H1 (cell line): ENCODE results near the gene KIAA1671. TPM values are rescaled to one million over a fixed set of nuclear protein-coding genes. Genes with fewer than 3 reads are reported as not detected.

ENCODE experiments used
- CTCF ChIA-PET: fragments of 300-600 bp; sonication (Branson Sonifier 250); formaldehyde crosslinking; loops from one replicate; lab custom pipeline; 2021; ENCODE audit not compliant: partially characterized antibody; lab: Charles Lee
- POLR2A ChIA-PET: fragments of 300-600 bp; sonication (Branson Sonifier 250); formaldehyde crosslinking; loops from one replicate; lab custom pipeline; 2021; ENCODE audit warnings: inconsistent platforms; ENCODE audit not compliant: partially characterized antibody; lab: Charles Lee
- DNase-seq, 2 experiments: peaks; one replicate each; pipeline versions ENCODE4 v3.0.0 to v3.0.0-alpha.2; 2010 to 2022; ENCODE audit warnings: low spot score in 2 of 2, low read depth in 1 of 2, mixed read lengths in 1 of 2
- FAIRE-seq: peaks from 2 replicates; lab custom pipeline; 2011; peaks lifted over from hg19 to GRCh38; lab: Jason Lieb, UNC
- H2AFZ ChIP-seq: 2 replicates; pipeline ENCODE4 v1.8.1; 2012; ENCODE audit warnings: low read length, inconsistent platforms
- H2AK5ac ChIP-seq: 2 replicates; pipeline ENCODE4 v1.6.1; 2013; ENCODE audit warnings: low read depth, low read length
- H2BK120ac ChIP-seq: replicated peaks from 2 replicates; pipeline ENCODE3; 2013; ENCODE audit warnings: low read depth, low read length, inconsistent platforms
- H2BK12ac ChIP-seq: 2 replicates; pipeline ENCODE4 v1.6.1; 2013; ENCODE audit warnings: low read depth, low read length
- H2BK15ac ChIP-seq: 2 replicates; pipeline ENCODE4 v1.6.1; 2013; ENCODE audit warnings: low read length
- H2BK20ac ChIP-seq: 2 replicates; pipeline ENCODE4 v1.6.1; 2013; ENCODE audit warnings: low read length
- H2BK5ac ChIP-seq: 2 replicates; pipeline ENCODE4 v1.6.1; 2013; ENCODE audit warnings: low read depth, low read length
- H3K14ac ChIP-seq: 2 replicates; pipeline ENCODE4 v1.6.1; 2013; ENCODE audit warnings: inconsistent platforms; ENCODE audit not compliant: insufficient read length
- H3K18ac ChIP-seq: 2 replicates; pipeline ENCODE4 v1.6.1; 2013; ENCODE audit warnings: low read length; ENCODE audit errors: extremely low read depth
- H3K23ac ChIP-seq: 2 replicates; pipeline ENCODE4 v1.6.1; 2013; ENCODE audit warnings: inconsistent platforms; ENCODE audit not compliant: insufficient read length
- H3K23me2 ChIP-seq: 2 replicates; pipeline ENCODE4 v1.6.1; 2013; ENCODE audit warnings: low read depth, low read length
- H3K27ac ChIP-seq: 2 replicates; pipeline ENCODE4 v1.6.1; 2011; ENCODE audit warnings: low read depth, low read length, inconsistent platforms
- H3K27me3 ChIP-seq, 4 experiments: replicated peaks in 1 of 4; 1 replicate in 1 of 4; 2 replicates in 3 of 4; pipeline versions ENCODE4 v1.6.1 to v1.8.1; 2011 to 2013; ENCODE audit warnings: low read length in 3 of 4, mild to moderate bottlenecking in 3 of 4, inconsistent platforms in 2 of 4, mixed read lengths in 2 of 4, moderate library complexity in 1 of 4; ENCODE audit not compliant: control insufficient read depth in 3 of 4, insufficient read depth in 3 of 4; ENCODE audit errors: extremely low read depth in 1 of 4
- H3K36me3 ChIP-seq, 4 experiments: 2 replicates each; pipeline versions ENCODE4 v1.6.1 to v1.8.1; 2011 to 2013; ENCODE audit warnings: mild to moderate bottlenecking in 4 of 4, low read length in 3 of 4, moderate library complexity in 2 of 4, control low read depth in 1 of 4, inconsistent platforms in 1 of 4; ENCODE audit not compliant: insufficient read depth in 4 of 4, control insufficient read depth in 2 of 4
- H3K4ac ChIP-seq: replicated peaks from 2 replicates; pipeline ENCODE3; 2013; ENCODE audit warnings: low read length, low read depth, mixed read lengths, inconsistent platforms; ENCODE audit not compliant: insufficient read length
- H3K4me1 ChIP-seq, 4 experiments: replicated peaks in 1 of 4; 1 replicate in 1 of 4; 2 replicates in 3 of 4; pipeline versions ENCODE4 v1.6.1 to v1.8.1; 2011 to 2013; ENCODE audit warnings: low read length in 3 of 4, inconsistent platforms in 2 of 4, mixed read lengths in 1 of 4; ENCODE audit not compliant: insufficient read depth in 4 of 4, control insufficient read depth in 3 of 4
- H3K4me2 ChIP-seq, 2 experiments: 2 replicates each; pipeline versions ENCODE4 v1.6.1 to v1.8.1; 2011 to 2013; ENCODE audit warnings: low read depth in 2 of 2, low read length in 2 of 2, control low read depth in 1 of 2, inconsistent platforms in 1 of 2, mild to moderate bottlenecking in 1 of 2; ENCODE audit not compliant: insufficient read depth in 1 of 2
- H3K4me3 ChIP-seq, 4 experiments: fragments of 200-600, 300-600 bp in 1 of 4; sonication (generic), shearing (Covaris generic), sonication (Bioruptor Twin) in 1 of 4; 2 replicates each; pipeline versions ENCODE4 v1.5.1 to v1.8.1; 2011 to 2016; ENCODE audit warnings: low read length in 4 of 4, low read depth in 3 of 4, control low read depth in 2 of 4, inconsistent platforms in 2 of 4, mild to moderate bottlenecking in 2 of 4, mixed read lengths in 1 of 4, moderate library complexity in 1 of 4; ENCODE audit not compliant: insufficient read depth in 2 of 4; ENCODE audit errors: extremely low read depth in 1 of 4
- H3K56ac ChIP-seq: replicated peaks from 2 replicates; pipeline ENCODE3; 2013; ENCODE audit warnings: low read depth, mild to moderate bottlenecking, mixed read lengths, low read length, inconsistent platforms; ENCODE audit not compliant: insufficient read length
- H3K79me1 ChIP-seq: 2 replicates; pipeline ENCODE4 v1.6.1; 2013; ENCODE audit warnings: low read depth, low read length, control low read depth
- H3K79me2 ChIP-seq, 2 experiments: 2 replicates each; pipeline versions ENCODE4 v1.6.1 to v1.8.1; 2012 to 2013; ENCODE audit warnings: low read length in 2 of 2, mild to moderate bottlenecking in 2 of 2, inconsistent platforms in 1 of 2; ENCODE audit not compliant: insufficient read depth in 2 of 2, control insufficient read depth in 1 of 2
- H3K9ac ChIP-seq, 4 experiments: replicated peaks in 1 of 4; 1 replicate in 1 of 4; 2 replicates in 3 of 4; pipeline versions ENCODE4 v1.6.1 to v1.8.1; 2011 to 2013; ENCODE audit warnings: low read depth in 3 of 4, low read length in 3 of 4, control low read depth in 2 of 4, mild to moderate bottlenecking in 2 of 4, moderate library complexity in 2 of 4, inconsistent platforms in 1 of 4; ENCODE audit errors: extremely low read depth in 1 of 4
- H3K9me3 ChIP-seq, 2 experiments: 2 replicates each; pipeline versions ENCODE4 v1.6.1 to v1.8.1; 2012 to 2013; ENCODE audit warnings: mild to moderate bottlenecking in 2 of 2, moderate library complexity in 2 of 2, control low read depth in 1 of 2, inconsistent platforms in 1 of 2, low read depth in 1 of 2, low read length in 1 of 2, mixed read lengths in 1 of 2; ENCODE audit not compliant: insufficient read depth in 2 of 2
- H4K20me1 ChIP-seq, 2 experiments: replicated peaks in 1 of 2; 2 replicates each; pipeline versions ENCODE3 to v1.8.1; 2011 to 2013; ENCODE audit warnings: inconsistent platforms in 2 of 2, low read length in 2 of 2, mild to moderate bottlenecking in 1 of 2; ENCODE audit not compliant: insufficient read depth in 2 of 2, control insufficient read depth in 1 of 2
- H4K5ac ChIP-seq: 2 replicates; pipeline ENCODE4 v1.6.1; 2013; ENCODE audit warnings: low read length, low read depth, mixed read lengths, inconsistent platforms; ENCODE audit not compliant: insufficient read length
- H4K8ac ChIP-seq: 2 replicates; pipeline ENCODE4 v1.8.0; 2013; ENCODE audit warnings: mild to moderate bottlenecking, moderate library complexity, low read length, inconsistent platforms; ENCODE audit not compliant: insufficient read depth; ENCODE audit errors: extremely low read depth
- H4K91ac ChIP-seq: replicated peaks from 2 replicates; pipeline ENCODE3; 2013; ENCODE audit warnings: low read length, mixed read lengths, inconsistent platforms; ENCODE audit not compliant: insufficient read length
- CBX8 ChIP-seq: fragments of 300-800, 300-1000 bp; sonication (generic); IDR thresholded peaks from 2 replicates; pipeline ENCODE4 v1.7.1; 2016; ENCODE audit warnings: low read depth, low read length, borderline replicate concordance
- CTBP2 ChIP-seq: IDR thresholded peaks from 2 replicates; pipeline ENCODE4 v1.7.0; 2011; ENCODE audit warnings: borderline replicate concordance, mild to moderate bottlenecking, moderate library complexity, mixed read lengths, low read length; ENCODE audit not compliant: insufficient read depth, insufficient read length
- GABPA ChIP-seq: IDR thresholded peaks from 2 replicates; pipeline ENCODE4 v1.6.1; 2011; ENCODE audit warnings: mild to moderate bottlenecking, low read length, moderate library complexity, borderline replicate concordance; ENCODE audit not compliant: insufficient read depth
- JUND ChIP-seq: IDR thresholded peaks from 2 replicates; pipeline ENCODE4 v1.6.1; 2011; ENCODE audit warnings: mild to moderate bottlenecking, improper control_type of control experiment, low read length
- RFX5 ChIP-seq: IDR thresholded peaks from 2 replicates; pipeline ENCODE4 v1.6.1; 2011; ENCODE audit warnings: low read depth, low read length, improper control_type of control experiment, borderline replicate concordance
- SIN3A ChIP-seq, 2 experiments: IDR thresholded peaks in 1 of 2; conservative IDR thresholded peaks in 1 of 2; 2 replicates each; pipeline ENCODE4 v1.6.1; 2011 to 2012; ENCODE audit warnings: low read length in 2 of 2, improper control_type of control experiment in 1 of 2, low read depth in 1 of 2, mild to moderate bottlenecking in 1 of 2
- SP2 ChIP-seq: IDR thresholded peaks from 2 replicates; pipeline ENCODE4 v1.6.1; 2012; ENCODE audit warnings: mild to moderate bottlenecking, low read length, inconsistent platforms
- SP4 ChIP-seq: IDR thresholded peaks from 2 replicates; pipeline ENCODE4 v1.6.1; 2012; ENCODE audit warnings: low read length, inconsistent platforms
- TAF1 ChIP-seq: IDR thresholded peaks from 2 replicates; pipeline ENCODE4 v1.6.1; 2011; ENCODE audit warnings: mild to moderate bottlenecking, low read depth, low read length
- TEAD4 ChIP-seq: IDR thresholded peaks from 2 replicates; pipeline ENCODE4 v1.6.1; 2012; ENCODE audit warnings: low read depth, low read length, inconsistent platforms, mixed read lengths
- WGBS, 2 experiments: shearing (Covaris generic) in 1 of 2; methylation state at CpG; one replicate each; pipeline versions ENCODE4 v1.1.6 to v1.1.7; 2013 to 2015; ENCODE audit warnings: low lambda C conversion rate in 2 of 2, mixed read lengths in 2 of 2, inconsistent platforms in 1 of 2, low coverage in 1 of 2, missing lambda C conversion rate in 1 of 2; ENCODE audit not compliant: insufficient replicate concordance in 2 of 2, insufficient coverage in 1 of 2, insufficient read length in 1 of 2; ENCODE audit errors: extremely low coverage in 1 of 2, missing lambda C conversion rate in 1 of 2; 5-methylcytosine and 5-hydroxymethylcytosine counted together
- polyA plus RNA-seq, 7 experiments: library from polyadenylated mRNA; depleted of rRNA in 3 of 7; stranded (reverse) in 5 of 7; unstranded in 2 of 7; fragments of >200 nt in 5 of 7; fragments of 200-250 nt in 2 of 7; gene quantifications; 1 replicate in 5 of 7; 2 replicates in 1 of 7; 4 replicates in 1 of 7; pipeline versions ENCODE4 v1.2.1 to v1.2.3, GENCODE V29; 2011 to 2013; ENCODE audit warnings: missing spikeins in 2 of 7, mixed read lengths in 2 of 7
- total RNA-seq: library from RNA; stranded (reverse); fragmentation: NEBNext Ultra II Directional; extraction: Animal tissue kit (Norgen Biotek cat#: 25700); gene quantifications from 2 replicates; pipeline ENCODE4 v1.2.1, GENCODE V29; 2021

Gene KIAA1671
- total and polyA plus RNA-seq, 2 of the 8 experiments (the other 6 are each of a cell fraction or from before 2014, with no cell fraction given): 6.4 to 23.9 TPM

DNA sequence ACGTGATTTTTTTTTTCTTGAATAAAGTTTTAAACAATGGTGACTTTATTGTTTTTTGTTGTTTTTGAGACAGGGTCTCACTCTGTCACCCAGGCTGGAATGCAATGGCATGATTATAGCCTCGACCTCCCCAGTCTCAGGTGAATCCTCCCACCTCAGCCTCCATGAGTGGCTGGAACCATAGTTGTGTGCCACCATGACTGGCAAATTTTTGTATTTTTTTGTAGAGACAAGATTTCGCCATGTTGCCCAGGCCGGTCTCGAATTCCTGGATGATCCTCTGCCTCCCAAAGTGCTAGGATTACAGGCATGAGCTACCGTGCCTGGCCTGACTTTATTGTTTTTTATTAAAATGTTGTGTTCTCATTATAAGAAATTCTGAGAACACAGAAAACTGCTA, 235.0 kb downstream of the KIAA1671 start:
- no peak for TF ChIP-seq TEAD4
- no peak for TF ChIP-seq CBX8
- no peak for TF ChIP-seq SP4
- no peak for TF ChIP-seq GABPA
- TF ChIP-seq TAF1: no peak
- TF ChIP-seq JUND: no peak
- no peak for TF ChIP-seq CTBP2
- TF ChIP-seq SP2: no peak
- TF ChIP-seq RFX5: no peak
- no peak for TF ChIP-seq SIN3A (conservative IDR thresholded peaks at IDR 0.05 in 1 of 2, IDR thresholded peaks at IDR 0.05 in 1 of 2; ENCODE audit: low read depth in 1 of 2, low read length in 2 of 2)
- H3K79me1 ChIP-seq: no peaks in the 10 kb centered on the region
- H3K4me2 ChIP-seq: no peak overlapping the region
- no peak overlapping the region for H2BK5ac ChIP-seq
- H2AFZ ChIP-seq: no peak overlapping the region
- H3K79me2 ChIP-seq: no peaks in the 10 kb centered on the region
- no peak overlapping the region for H4K8ac ChIP-seq
- H3K36me3 ChIP-seq: peaks cover 0 to 6% (median 3%) of the 10 kb centered on the region in 4 experiments; a peak in 4 of 8 replicates
- no peak overlapping the region for H4K5ac ChIP-seq
- no peak overlapping the region for H3K23ac ChIP-seq
- H2BK15ac ChIP-seq: no peak overlapping the region
- H3K4ac ChIP-seq: no peak overlapping the region
- H3K18ac ChIP-seq: no peak overlapping the region
- H3K23me2 ChIP-seq: no peaks in the 10 kb centered on the region
- no peak overlapping the region for H3K9ac ChIP-seq
- no peak overlapping the region for H3K56ac ChIP-seq
- no peak overlapping the region for H2BK12ac ChIP-seq
- no peaks in the 10 kb centered on the region for H3K4me1 ChIP-seq
- POLR2A ChIA-PET: no interaction called here
- no peak overlapping the region for H3K14ac ChIP-seq
- peaks cover 0 to 4% of the 10 kb centered on the region in 2 experiments for H4K20me1 ChIP-seq
- no peaks in the 10 kb centered on the region; a peak in 1 of 4 replicates for H3K9me3 ChIP-seq
- no peak overlapping the region for H3K4me3 ChIP-seq
- H3K27me3 ChIP-seq: no peaks in the 10 kb centered on the region
- FAIRE-seq (no peak), DNase-seq (no peak)
- no peak overlapping the region for H2BK20ac ChIP-seq
- no peak overlapping the region for H2AK5ac ChIP-seq
- no peak overlapping the region for H2BK120ac ChIP-seq
- CTCF ChIA-PET: interaction anchor here (0.8 to 2.2 kb wide), 4 partner anchors 14 to 76 kb away, joined by 3 to 10 read pairs (median 6); no protein-coding TSS in a partner anchor
- H3K27ac ChIP-seq: no peak overlapping the region
- H4K91ac ChIP-seq: no peak overlapping the region
- 86% methylated on average over 6 of the region's 6 CpGs; no CpG with 5 or more reads in 1 of the 2 experiments for WGBS, 2 experiments
